Glomerular visceral epithelial cell (primary cell): ENCODE measurements around the gene LRRC4B.
"Not testable (repeated sequence)": the region's sequence is repeated elsewhere in the genome, so short reads cannot be mapped to it uniquely, and the experiment has no call there.

Source experiments
- DNase-seq: peaks from one replicate; pipeline ENCODE4 v3.0.0-alpha.2; 2016; ENCODE audit errors: extremely low spot score

Gene LRRC4B

GRCh38 chr19:50486823-50487515, 81.3 kb downstream of the LRRC4B start:
- peak; percentile 27 for DNase-seq

- DNase-seq: no peak
Measured at GRCh38 chr19:50485284-50485955, 82.8 kb downstream of the LRRC4B start.

- no peak for DNase-seq
Measured at GRCh38 chr19:50482916-50483315, 85.3 kb downstream of the LRRC4B start.

GRCh38 chr19:50482271-50482855, 85.9 kb downstream of the LRRC4B start:
- DNase-seq: no peak

- no peak for DNase-seq
Measured at GRCh38 chr19:50481351-50482149, 86.7 kb downstream of the LRRC4B start.

- no peak for DNase-seq
Measured at GRCh38 chr19:50480281-50481111, 87.7 kb downstream of the LRRC4B start.

GRCh38 chr19:50479761-50480251, 88.4 kb downstream of the LRRC4B start:
- no peak for DNase-seq

GRCh38 chr19:50478901-50479715, 89.1 kb downstream of the LRRC4B start:
- no peak for DNase-seq

GRCh38 chr19:50477751-50478515, 90.3 kb downstream of the LRRC4B start:
- no peak for DNase-seq

GRCh38 chr19:50476907-50477238, 91.4 kb downstream of the LRRC4B start:
- no peak for DNase-seq

- DNase-seq: peak; percentile 95
Measured at GRCh38 chr19:50476224-50476906, 91.9 kb downstream of the LRRC4B start, which contains the start of the genes EMC10 and GARIN5A. Gene EMC10 (plus strand): TSS chr19:50476507. CDS start chr19:50476545, 38 bp downstream. Gene GARIN5A (minus strand): TSS chr19:50476848. CDS start chr19:50476388, 460 bp downstream.

- no peak for DNase-seq
Measured at GRCh38 chr19:50475736-50476223, 92.5 kb downstream of the LRRC4B start.

- DNase-seq: no peak
Measured at GRCh38 chr19:50475101-50475568, 93.1 kb downstream of the LRRC4B start.

- not testable (repeated sequence) for DNase-seq
Measured at GRCh38 chr19:50473336-50473735, 94.9 kb downstream of the LRRC4B start.

GRCh38 chr19:50468818-50469217, 99.4 kb downstream of the LRRC4B start:
- DNase-seq: no peak

GRCh38 chr19:50467566-50467965, 100.7 kb downstream of the LRRC4B start:
- DNase-seq: no peak
